Thymus (tissue), 11 donors: ENCODE data around the gene BCL11A. TPM values are rescaled to one million over a fixed set of nuclear protein-coding genes. Genes with fewer than 3 reads are reported as not detected.

Experiments
- DNase-seq, 9 donors: peaks; one replicate each; pipeline ENCODE4 v3.0.0-alpha.2; 2013; ENCODE audit warnings: low spot score in 9 of 9, low read depth in 6 of 9, missing footprints in 1 of 9
- H3K27ac ChIP-seq, 2 donors: one replicate each; pipeline ENCODE4 v1.5.1; 2013; ENCODE audit warnings: control low read depth in 1 of 2, low read depth in 1 of 2, low read length in 1 of 2, mild to moderate bottlenecking in 1 of 2, moderate library complexity in 1 of 2
- H3K27me3 ChIP-seq, 2 donors: one replicate each; pipeline ENCODE4 v1.5.1; 2013; ENCODE audit warnings: low read length in 1 of 2; ENCODE audit not compliant: control insufficient read depth in 2 of 2, insufficient read depth in 1 of 2
- H3K36me3 ChIP-seq, 2 donors: one replicate each; pipeline ENCODE4 v1.5.1; 2013; ENCODE audit warnings: low read length in 1 of 2, mild to moderate bottlenecking in 1 of 2, moderate library complexity in 1 of 2; ENCODE audit not compliant: control insufficient read depth in 2 of 2, insufficient read depth in 2 of 2
- H3K4me1 ChIP-seq, 2 donors: one replicate each; pipeline ENCODE4 v1.5.1; 2013; ENCODE audit warnings: low read length in 2 of 2; ENCODE audit not compliant: control insufficient read depth in 2 of 2, insufficient read depth in 2 of 2
- H3K4me3 ChIP-seq, 2 donors: one replicate each; pipeline ENCODE4 v1.5.1; 2013; ENCODE audit warnings: low read length in 2 of 2, control low read depth in 1 of 2, mild to moderate bottlenecking in 1 of 2
- H3K9me3 ChIP-seq, 2 donors: one replicate each; pipeline ENCODE4 v1.5.1; 2013; ENCODE audit warnings: low read length in 1 of 2, mild to moderate bottlenecking in 1 of 2; ENCODE audit not compliant: control insufficient read depth in 2 of 2, insufficient read depth in 1 of 2
- WGBS: extraction: QIAGEN DNeasy Blood & Tissue Kit; methylation state at CpG from one replicate; pipeline ENCODE4 v1.1.7; 2013; 5-methylcytosine and 5-hydroxymethylcytosine counted together
- polyA plus RNA-seq: library from polyadenylated mRNA; stranded (reverse); fragments of 200-250 nt; gene quantifications from one replicate; pipeline ENCODE4 v1.2.3, GENCODE V29; 2013
- total RNA-seq: library from RNA; stranded (reverse); fragments of 120-200 nt; gene quantifications from one replicate; pipeline ENCODE4 v1.2.4, GENCODE V29; 2013
- donor health status: healthy.

Gene BCL11A
- total and polyA plus RNA-seq, 2 donors: 27.9 to 33.6 TPM

DNA sequence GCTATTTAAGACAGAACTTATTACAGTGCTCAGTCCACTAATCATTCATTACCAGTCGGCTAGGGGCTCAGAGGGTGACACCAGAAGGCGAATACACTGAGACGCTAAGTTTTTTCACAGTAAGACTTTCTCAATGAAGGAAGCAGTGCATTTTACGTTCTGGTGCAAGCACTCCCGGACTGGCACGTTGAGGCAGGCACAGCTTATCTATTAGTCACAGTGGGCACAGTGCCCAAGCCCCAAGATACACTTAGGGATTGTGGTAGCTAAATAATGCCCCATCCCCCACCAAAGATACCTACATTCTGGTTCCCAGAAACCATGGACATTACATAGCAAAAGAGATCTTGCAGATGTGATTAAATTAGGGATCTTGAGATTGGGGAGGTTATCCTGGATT is 32.6 kb upstream of the BCL11A start:
- Histone ChIP-seq H3K27me3 (peaks cover 0 to 4% of the 10 kb centered on the region in 2 donors), H3K36me3 (no peaks in the 10 kb centered on the region), H3K27ac (no peak overlapping the region), H3K4me1 (peaks cover 0 to 4% of the 10 kb centered on the region in 2 donors), H3K9me3 (no peaks in the 10 kb centered on the region), H3K4me3 (no peak overlapping the region)
- DNase-seq: no peak
- 92% methylated on average over 6 of the region's 6 CpGs for WGBS

DNA sequence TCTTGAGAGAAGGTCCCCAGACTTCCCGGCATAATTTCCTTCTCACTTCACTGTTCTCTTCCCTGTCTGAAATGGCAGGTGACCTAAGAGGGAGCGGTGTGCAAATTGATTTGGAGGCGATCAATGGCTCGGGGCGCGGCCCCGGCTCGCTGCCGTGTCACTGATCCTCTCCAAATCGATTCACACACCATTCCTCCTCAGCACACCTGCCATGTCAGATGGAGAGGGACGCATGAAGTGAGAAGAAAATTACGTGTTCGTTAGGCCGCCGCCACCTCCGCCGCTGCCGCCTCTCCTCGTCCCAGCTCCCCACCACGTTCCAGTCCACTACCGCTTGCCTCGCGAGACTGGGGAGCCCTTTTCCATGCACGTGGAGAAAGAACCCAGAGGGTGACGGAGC is 31.8 kb upstream of the BCL11A start:
- H3K36me3 ChIP-seq: no peaks in the 10 kb centered on the region
- DNase-seq: no peak
- H3K27ac ChIP-seq: no peak overlapping the region
- WGBS: 98% methylated on average over 25 of the region's 25 CpGs
- peaks cover 0 to 4% of the 10 kb centered on the region in 2 donors for H3K27me3 ChIP-seq
- H3K4me3 ChIP-seq: no peak overlapping the region
- peaks cover 0 to 4% of the 10 kb centered on the region in 2 donors for H3K4me1 ChIP-seq
- H3K9me3 ChIP-seq: no peaks in the 10 kb centered on the region

DNA sequence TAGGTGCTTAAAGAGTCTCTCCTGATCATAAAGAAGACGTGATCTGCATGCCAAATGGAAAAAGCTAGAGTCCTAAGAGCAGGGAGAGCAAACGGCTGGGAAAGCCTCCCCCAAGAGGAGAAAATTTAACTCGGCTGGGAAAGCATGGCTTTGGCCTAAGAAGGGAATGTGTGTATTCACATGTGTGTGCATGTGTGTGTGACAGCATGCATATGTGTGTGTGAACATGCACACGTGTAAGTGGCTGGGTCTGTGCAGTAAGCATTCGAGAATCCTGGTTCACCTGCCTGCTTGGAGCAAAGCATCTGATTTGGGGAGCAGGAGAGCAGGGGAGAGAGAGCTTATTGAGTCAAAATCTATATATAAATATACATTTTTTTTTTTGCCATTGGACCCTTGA is 30.1 kb upstream of the BCL11A start:
- 94% methylated on average over 5 of the region's 5 CpGs for WGBS
- peaks cover 0 to 4% of the 10 kb centered on the region in 2 donors for H3K27me3 ChIP-seq
- DNase-seq: no peak

DNA sequence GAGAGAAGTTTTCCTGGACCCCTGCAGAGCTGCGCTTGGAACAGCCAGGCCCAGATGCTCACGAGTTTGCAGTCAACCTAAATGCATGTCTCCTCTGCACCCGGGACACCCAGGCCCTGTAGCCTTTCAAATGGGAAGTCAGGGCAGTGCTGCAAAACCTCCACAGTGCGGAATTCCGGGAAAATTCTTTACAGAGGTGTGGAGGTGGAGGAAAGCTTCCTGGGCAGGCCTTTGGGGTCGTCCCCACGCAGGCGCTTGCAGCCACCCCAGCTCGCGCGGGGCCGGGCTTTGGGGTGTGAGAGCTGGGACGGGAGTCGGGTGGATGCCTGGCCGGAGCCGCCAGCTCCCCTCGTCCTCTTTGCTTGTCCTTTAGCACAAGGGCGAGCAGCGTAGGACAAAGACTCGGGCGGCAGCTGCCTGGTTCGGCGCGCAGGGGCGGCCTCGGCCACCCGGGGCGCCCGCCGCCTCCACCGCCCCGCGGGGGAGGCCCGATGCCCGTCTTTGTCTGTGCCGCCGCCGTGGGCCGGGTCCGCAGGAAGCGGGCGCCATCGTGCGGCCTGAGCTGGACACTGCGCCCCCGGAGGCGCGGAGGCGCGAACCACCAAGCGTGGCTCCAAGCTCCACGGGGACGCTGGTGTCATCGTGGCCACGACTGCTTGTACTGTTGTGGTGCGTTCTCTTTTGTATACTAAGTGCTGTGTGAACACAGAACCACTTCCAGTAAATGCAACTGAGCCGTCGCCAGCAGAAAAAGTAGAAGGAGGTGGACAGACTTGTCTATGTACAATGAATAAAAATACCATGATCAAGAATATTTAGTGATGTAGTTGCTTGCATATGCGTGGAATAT is 28.2 kb upstream of the BCL11A start:
- Histone ChIP-seq H3K4me3 (peak overlapping the region; percentile 43 to 47), H3K27me3 (peaks cover 0 to 4% of the 10 kb centered on the region in 2 donors), H3K27ac (no peak overlapping the region), H3K4me1 (peaks cover 0 to 4% of the 10 kb centered on the region in 2 donors), H3K36me3 (no peaks in the 10 kb centered on the region), H3K9me3 (no peaks in the 10 kb centered on the region)
- 8% methylated on average over 59 of the region's 59 CpGs for WGBS
- peak in 7 of 9 donors; percentile 52 to 86 (median 75) for DNase-seq

More for the DNA sequence above, 30.1 kb upstream of the BCL11A start:
- Histone ChIP-seq H3K36me3 (no peaks in the 10 kb centered on the region), H3K27ac (no peak overlapping the region), H3K9me3 (no peaks in the 10 kb centered on the region), H3K4me1 (peaks cover 0 to 4% of the 10 kb centered on the region in 2 donors), H3K4me3 (no peak overlapping the region)

DNA sequence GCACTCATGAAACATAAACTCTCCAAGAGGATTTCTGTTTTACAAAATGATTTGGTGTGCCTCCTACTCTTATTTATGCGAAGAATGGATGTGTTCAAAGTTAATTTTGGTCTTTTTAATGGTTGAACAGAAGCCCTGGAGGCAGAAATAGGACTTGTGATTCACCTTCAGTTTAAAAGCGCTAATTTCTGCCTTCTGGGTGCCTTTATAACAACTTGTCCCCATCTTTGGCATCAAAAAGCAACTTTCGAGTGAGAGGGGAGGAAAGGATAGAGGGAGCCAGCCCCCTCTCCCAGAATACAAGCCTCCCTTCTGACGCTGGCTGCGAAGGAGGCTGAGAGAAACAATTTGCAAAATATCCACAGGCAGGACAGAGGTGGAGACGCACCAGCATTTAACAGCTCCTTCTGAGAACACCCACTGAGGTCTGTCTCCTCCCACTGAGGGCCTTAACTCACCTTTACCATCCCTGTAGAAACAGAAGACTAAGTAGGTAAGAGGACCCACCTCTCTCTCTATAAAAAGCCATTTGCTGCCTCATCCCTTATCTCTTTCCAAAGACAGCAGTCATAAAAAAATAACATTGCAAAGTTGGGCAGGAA is 24.3 kb upstream of the BCL11A start:
- H3K27ac ChIP-seq: no peak overlapping the region
- WGBS: 97% methylated on average over 6 of the region's 6 CpGs
- DNase-seq: no peak
- peaks cover 0 to 4% of the 10 kb centered on the region in 2 donors for H3K27me3 ChIP-seq
- H3K36me3 ChIP-seq: no peaks in the 10 kb centered on the region
- no peaks in the 10 kb centered on the region for H3K9me3 ChIP-seq
- H3K4me1 ChIP-seq: peaks cover 0 to 4% of the 10 kb centered on the region in 2 donors
- H3K4me3 ChIP-seq: no peak overlapping the region

DNA sequence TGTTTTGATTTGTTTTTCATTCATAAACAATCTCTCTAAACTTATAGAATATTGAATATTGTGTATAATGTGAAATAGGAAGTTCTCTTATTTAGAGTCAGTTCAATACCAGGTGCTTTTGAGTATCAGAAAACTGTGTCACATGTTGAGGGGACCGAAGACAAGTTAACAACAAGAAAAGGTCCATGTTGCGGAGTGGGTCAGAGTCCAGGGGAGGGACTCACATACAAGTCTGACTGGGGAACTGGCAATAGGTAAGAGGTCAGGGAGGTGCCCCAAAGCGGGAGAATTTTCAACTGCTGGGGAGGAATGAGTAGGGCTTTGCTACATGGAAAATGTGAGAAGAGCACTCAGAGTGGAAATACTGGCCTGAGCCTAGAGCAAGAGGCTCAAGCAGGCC is 19.8 kb upstream of the BCL11A start:
- Histone ChIP-seq H3K4me3 (no peak overlapping the region), H3K9me3 (no peaks in the 10 kb centered on the region), H3K36me3 (no peaks in the 10 kb centered on the region), H3K27ac (no peak overlapping the region), H3K4me1 (peaks cover 8 to 12% of the 10 kb centered on the region in 2 donors), H3K27me3 (peaks cover 0 to 27% of the 10 kb centered on the region in 2 donors)
- no peak for DNase-seq
- WGBS: 98% methylated on average over 3 of the region's 3 CpGs

DNA sequence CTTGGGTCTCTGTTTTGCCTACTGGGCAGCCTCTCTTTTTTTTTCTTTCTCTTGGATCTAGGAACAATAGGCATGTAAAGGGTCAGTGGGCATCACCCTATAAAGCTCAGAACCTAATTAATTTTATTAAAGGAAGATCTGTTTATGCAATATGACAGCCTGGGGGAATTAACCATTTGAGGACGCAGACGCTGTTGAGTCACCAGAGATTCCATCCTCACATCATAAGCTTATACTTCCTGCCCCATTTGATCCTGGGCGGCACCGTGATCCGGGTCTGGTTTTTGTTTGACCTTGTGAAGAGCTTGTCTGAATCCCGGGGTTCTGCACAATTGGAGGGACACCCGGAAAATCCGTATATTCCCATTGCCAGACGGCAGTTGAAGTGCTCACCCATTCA is 16.8 kb upstream of the BCL11A start:
- peaks cover 0 to 30% of the 10 kb centered on the region in 2 donors for H3K27me3 ChIP-seq

DNA sequence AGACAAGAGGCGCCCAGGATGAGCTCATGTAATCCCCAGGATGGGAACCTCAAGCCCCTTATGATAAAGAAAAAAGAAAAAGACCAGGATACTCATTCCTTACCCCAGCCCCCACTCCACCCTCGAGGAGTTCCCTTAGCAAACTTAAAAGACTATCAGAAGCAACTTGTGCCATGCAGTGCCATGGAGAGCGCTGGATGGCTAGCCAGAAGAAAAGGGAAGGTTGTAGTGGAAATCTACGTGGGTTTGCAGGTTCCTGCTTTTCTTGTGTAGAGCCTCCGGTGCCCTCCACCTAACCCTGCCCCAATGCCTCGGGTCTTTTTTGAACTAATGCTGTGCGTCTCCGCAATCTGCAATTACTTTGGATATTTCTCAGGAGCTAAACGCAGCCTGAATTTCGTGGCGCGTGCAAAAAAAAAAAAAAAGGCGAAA is 16.2 kb upstream of the BCL11A start:
- WGBS: under 1% methylated on average over 13 of the region's 13 CpGs
- Histone ChIP-seq H3K27me3 (peaks cover 0 to 30% of the 10 kb centered on the region in 2 donors), H3K27ac (no peak overlapping the region), H3K4me3 (peak overlapping the region; percentile 54 to 55), H3K4me1 (peaks cover 8 to 17% of the 10 kb centered on the region in 2 donors), H3K9me3 (no peaks in the 10 kb centered on the region), H3K36me3 (no peaks in the 10 kb centered on the region)
- DNase-seq: peak in 1 of 9 donors; percentile 68

More for the DNA sequence above, 16.8 kb upstream of the BCL11A start:
- Histone ChIP-seq H3K36me3 (no peaks in the 10 kb centered on the region), H3K27ac (no peak overlapping the region), H3K4me3 (peak overlapping the region; percentile 54 to 55), H3K4me1 (peaks cover 8 to 17% of the 10 kb centered on the region in 2 donors), H3K9me3 (no peaks in the 10 kb centered on the region)
- 10% methylated on average over 9 of the region's 9 CpGs for WGBS
- DNase-seq: peak in 1 of 9 donors; percentile 16
